SK-N-SH (cell line): ENCODE data around the gene NRG4.

Source experiments
- CTCF ChIP-seq: fragments of 200-600 bp; sonication (generic); IDR thresholded peaks from 2 replicates; pipeline ENCODE4 v1.6.1; 2017; ENCODE audit warnings: antibody characterized with exemption, mild to moderate bottlenecking, moderate library complexity
- EZH2phosphoT487 ChIP-seq: fragments of 200-600 bp; sonication (generic); IDR thresholded peaks from 2 replicates; pipeline ENCODE4 v1.6.1; 2017; ENCODE audit warnings: low read depth, mixed run types, mild to moderate bottlenecking, antibody characterized with exemption, moderate library complexity, borderline replicate concordance
- JUND ChIP-seq: IDR thresholded peaks from 2 replicates; pipeline ENCODE4 v1.4.0; 2012

GRCh38 chr15:75961331-75961730 is 50.9 kb downstream of the NRG4 start:
- TF ChIP-seq CTCF (no peak), JUND (no peak), EZH2phosphoT487 (no peak)
